Measurements from ENCODE around the gene UBC.

Gene UBC

GRCh38 chr12:124874188-124874587 is 40.3 kb downstream of the UBC start:
- TF ChIP-seq SPI1 (IDR thresholded peaks at IDR 0.05; ENCODE audit: low read depth, low read length), result no peak
- no peak for TF ChIP-seq POLR2AphosphoS5 (IDR thresholded peaks at IDR 0.05; ENCODE audit: low read depth, low read length)
- no peak for TF ChIP-seq POU2F2 (IDR thresholded peaks at IDR 0.05; ENCODE audit: low read depth, low read length)
- no peak for TF ChIP-seq POLR2A (IDR thresholded peaks at IDR 0.05; ENCODE audit: low read depth, low read length)
- TF ChIP-seq PAX5 (IDR thresholded peaks at IDR 0.05; ENCODE audit: insufficient read depth, low read length, severe bottlenecking), result no peak
- no peak for TF ChIP-seq TAF1 (IDR thresholded peaks at IDR 0.05; ENCODE audit: low read depth, low read length)
- FAIRE-seq (no peak), DNase-seq (ENCODE audit: insufficient read length, low spot score) (no peak)

- no peak for TF ChIP-seq TAF1 (IDR thresholded peaks at IDR 0.05; ENCODE audit: low read depth, low read length)
- no peak for TF ChIP-seq POU2F2 (IDR thresholded peaks at IDR 0.05; ENCODE audit: low read depth, low read length)
- no peak for FAIRE-seq
- no peak for DNase-seq (ENCODE audit: insufficient read length, low spot score)
Observed at GRCh38 chr12:124872068-124872719, 42.3 kb downstream of the UBC start.

- FAIRE-seq, result no peak
- no peak for DNase-seq (ENCODE audit: insufficient read length, low spot score)
- no peak for TF ChIP-seq POLR2A (IDR thresholded peaks at IDR 0.05; ENCODE audit: low read depth, low read length)
- no peak for TF ChIP-seq POU2F2 (IDR thresholded peaks at IDR 0.05; ENCODE audit: low read depth, low read length)
- TF ChIP-seq SPI1 (IDR thresholded peaks at IDR 0.05; ENCODE audit: low read depth, low read length), result no peak
- TF ChIP-seq PAX5 (IDR thresholded peaks at IDR 0.05; ENCODE audit: insufficient read depth, low read length, severe bottlenecking), result no peak
- no peak for TF ChIP-seq POLR2AphosphoS5 (IDR thresholded peaks at IDR 0.05; ENCODE audit: low read depth, low read length)
- no peak for TF ChIP-seq TAF1 (IDR thresholded peaks at IDR 0.05; ENCODE audit: low read depth, low read length)
Observed at GRCh38 chr12:124871297-124871696, 43.2 kb downstream of the UBC start.

- DNase-seq (ENCODE audit: insufficient read length, low spot score), result no peak
- no peak for FAIRE-seq
- no peak for TF ChIP-seq POLR2A (IDR thresholded peaks at IDR 0.05; ENCODE audit: low read depth, low read length)
Observed at GRCh38 chr12:124870515-124870914, 43.9 kb downstream of the UBC start.

GRCh38 chr12:124869059-124869665 is 45.3 kb downstream of the UBC start:
- no peak for DNase-seq (ENCODE audit: insufficient read length, low spot score)
- FAIRE-seq, result peak; percentile 88
- 0 out of 2 replicates have a peak, but pooled peaks have one; percentile 33 for TF ChIP-seq TAF1 (IDR thresholded peaks at IDR 0.05; ENCODE audit: low read depth, low read length)
- TF ChIP-seq POLR2A (IDR thresholded peaks at IDR 0.05; ENCODE audit: low read depth, low read length), result peak; percentile 39; the same call in 1 of the 2 replicates
- TF ChIP-seq SPI1 (IDR thresholded peaks at IDR 0.05; ENCODE audit: low read depth, low read length), result no peak
- TF ChIP-seq POLR2AphosphoS5 (IDR thresholded peaks at IDR 0.05; ENCODE audit: low read depth, low read length), result no peak
- no peak for TF ChIP-seq POU2F2 (IDR thresholded peaks at IDR 0.05; ENCODE audit: low read depth, low read length)
- no peak for TF ChIP-seq PAX5 (IDR thresholded peaks at IDR 0.05; ENCODE audit: insufficient read depth, low read length, severe bottlenecking)

- DNase-seq (ENCODE audit: insufficient read length, low spot score) (no peak), FAIRE-seq (no peak)
- no peak for TF ChIP-seq SPI1 (IDR thresholded peaks at IDR 0.05; ENCODE audit: low read depth, low read length)
- TF ChIP-seq TAF1 (IDR thresholded peaks at IDR 0.05; ENCODE audit: low read depth, low read length), result no peak
- no peak for TF ChIP-seq POLR2AphosphoS5 (IDR thresholded peaks at IDR 0.05; ENCODE audit: low read depth, low read length)
- TF ChIP-seq PAX5 (IDR thresholded peaks at IDR 0.05; ENCODE audit: insufficient read depth, low read length, severe bottlenecking), result no peak
- no peak for TF ChIP-seq POU2F2 (IDR thresholded peaks at IDR 0.05; ENCODE audit: low read depth, low read length)
- TF ChIP-seq POLR2A (IDR thresholded peaks at IDR 0.05; ENCODE audit: low read depth, low read length), result no peak
Observed at GRCh38 chr12:124868252-124869058, 46.0 kb downstream of the UBC start.

GRCh38 chr12:124867401-124867930 is 47.0 kb downstream of the UBC start:
- FAIRE-seq (peak; percentile 68), DNase-seq (ENCODE audit: insufficient read length, low spot score) (no peak)
- no peak for TF ChIP-seq POLR2AphosphoS5 (IDR thresholded peaks at IDR 0.05; ENCODE audit: low read depth, low read length)
- no peak for TF ChIP-seq POLR2A (IDR thresholded peaks at IDR 0.05; ENCODE audit: low read depth, low read length)
- TF ChIP-seq PAX5 (IDR thresholded peaks at IDR 0.05; ENCODE audit: insufficient read depth, low read length, severe bottlenecking), result no peak
- TF ChIP-seq POU2F2 (IDR thresholded peaks at IDR 0.05; ENCODE audit: low read depth, low read length), result no peak
- TF ChIP-seq SPI1 (IDR thresholded peaks at IDR 0.05; ENCODE audit: low read depth, low read length), result no peak
- TF ChIP-seq TAF1 (IDR thresholded peaks at IDR 0.05; ENCODE audit: low read depth, low read length), result no peak

- TF ChIP-seq TAF1 (IDR thresholded peaks at IDR 0.05; ENCODE audit: low read depth, low read length) (no peak), POLR2A (IDR thresholded peaks at IDR 0.05; ENCODE audit: low read depth, low read length) (no peak)
- no peak for DNase-seq (ENCODE audit: insufficient read length, low spot score)
- FAIRE-seq, result no peak
Observed at GRCh38 chr12:124866883-124867400, 47.5 kb downstream of the UBC start.

- FAIRE-seq (no peak), DNase-seq (ENCODE audit: insufficient read length, low spot score) (no peak)
- no peak for TF ChIP-seq POLR2A (IDR thresholded peaks at IDR 0.05; ENCODE audit: low read depth, low read length)
- TF ChIP-seq POU2F2 (IDR thresholded peaks at IDR 0.05; ENCODE audit: low read depth, low read length), result no peak
- no peak for TF ChIP-seq SPI1 (IDR thresholded peaks at IDR 0.05; ENCODE audit: low read depth, low read length)
- no peak for TF ChIP-seq TAF1 (IDR thresholded peaks at IDR 0.05; ENCODE audit: low read depth, low read length)
- no peak for TF ChIP-seq PAX5 (IDR thresholded peaks at IDR 0.05; ENCODE audit: insufficient read depth, low read length, severe bottlenecking)
Observed at GRCh38 chr12:124866195-124866882, 48.1 kb downstream of the UBC start.

All from GM12891 (cell line).